Measurements from ENCODE around the gene WWOX. TPM values are rescaled to one million over a fixed set of nuclear protein-coding genes. Genes with fewer than 3 reads are reported as not detected.

The WWOX gene
- total and polyA plus RNA-seq, 2 of the 13 experiments (the other 11 are each of a cell fraction or from before 2014, with no cell fraction given): 9.1 to 37.4 TPM

DNA sequence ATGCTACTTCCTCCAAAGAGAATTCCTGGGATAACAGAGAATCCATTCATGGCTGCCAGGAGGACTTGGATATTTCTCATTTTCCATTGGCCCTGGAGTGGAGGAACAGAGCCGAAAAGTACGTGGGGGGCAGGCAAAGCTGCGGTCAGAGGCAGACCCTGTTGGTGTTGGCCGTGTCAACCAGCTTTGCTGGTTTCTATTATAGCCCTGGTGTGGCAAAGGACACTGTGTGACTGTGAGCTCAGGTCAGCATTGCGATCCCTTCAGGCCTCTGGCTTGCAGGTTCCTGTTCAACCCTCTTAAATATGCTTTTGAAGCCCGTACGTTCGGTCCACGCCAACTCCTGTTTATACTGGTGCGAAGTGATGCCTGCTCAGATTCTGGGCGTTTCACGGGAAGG, 904.9 kb downstream of the WWOX start (continued):
- TF ChIP-seq AHDC1 (CRISPR knock-in tag; IDR thresholded peaks at IDR 0.05; ENCODE audit: borderline replicate concordance): no peak
- no peak for TF ChIP-seq HDAC1 (CRISPR knock-in tag; IDR thresholded peaks at IDR 0.05)
- TF ChIP-seq ERF (CRISPR knock-in tag; IDR thresholded peaks at IDR 0.05): no peak
- TF ChIP-seq ZNF589 (CRISPR knock-in tag; conservative IDR thresholded peaks at IDR 0.05): no peak
- no peak for TF ChIP-seq ZNF724P (CRISPR knock-in tag; IDR thresholded peaks at IDR 0.05; ENCODE audit: borderline replicate concordance)
- TF ChIP-seq ZNF382 (CRISPR knock-in tag; IDR thresholded peaks at IDR 0.05; ENCODE audit: borderline replicate concordance): no peak
- no peak for TF ChIP-seq ZSCAN31 (CRISPR knock-in tag; IDR thresholded peaks at IDR 0.05; ENCODE audit: low read depth)
- TF ChIP-seq ELF3 (CRISPR knock-in tag; IDR thresholded peaks at IDR 0.05): no peak
- no peak for TF ChIP-seq TRIM24 (CRISPR knock-in tag; IDR thresholded peaks at IDR 0.05)
- no peak for TF ChIP-seq ZNF24 (IDR thresholded peaks at IDR 0.05)
